HCT116 (cell line): ENCODE results near the gene LAMTOR4. TPM values are rescaled to one million over a fixed set of nuclear protein-coding genes. Genes with fewer than 3 reads are reported as not detected.

Experiments
- ATAC-seq: fragments of 200-7000 bp; cut with Tn5 transposase; 2 replicates; pipeline ENCODE4 v1.9.1; 2020; ENCODE audit warnings: mild to moderate bottlenecking, moderate library complexity
- BruUV-seq: library from RNA; stranded (reverse); fragments of 400-500 nt; replicated peaks from 2 replicates; lab custom pipeline; 2021; lab: Mats Ljungman, UMichigan
- CTCF ChIA-PET: fragments of 300-600 bp; sonication (Branson Sonifier 250); formaldehyde crosslinking; loops from one replicate; lab custom pipeline; 2021; ENCODE audit warnings: antibody characterized with exemption; lab: Charles Lee
- POLR2A ChIA-PET: fragments of 300-600, 350-600 bp; sonication (Branson Sonifier 250); formaldehyde crosslinking; loops from one replicate; lab custom pipeline; 2021; ENCODE audit warnings: antibody characterized with exemption; lab: Charles Lee
- RAD21 ChIA-PET, 2 experiments: fragments of 300-600 bp; sonication (Branson Sonifier 250); formaldehyde crosslinking; loops; one replicate each; lab custom pipeline; 2023; ENCODE audit warnings: low total read pairs in 2 of 2; ENCODE audit not compliant: uncharacterized antibody in 2 of 2, unreplicated experiment in 2 of 2, low non-redundant PET in 1 of 2; lab: Charles Lee
- DNase-seq: peaks from one replicate; pipeline ENCODE4 v3.0.0-alpha.2; 2010; ENCODE audit warnings: low read depth, low spot score
- H2AFZ ChIP-seq: fragments of 200-600 bp; shearing (Covaris generic), sonication (generic); 2 replicates; pipeline ENCODE4 v1.6.1; 2017; ENCODE audit warnings: low read depth, mixed run types, mixed read lengths, antibody characterized with exemption, low read length; ENCODE audit not compliant: poor library complexity, severe bottlenecking
- H3K27ac ChIP-seq: 2 replicates; pipeline ENCODE4 v1.5.1; 2012; ENCODE audit warnings: low read depth, low read length
- H3K27me3 ChIP-seq: fragments of 200-600 bp; sonication (generic); 2 replicates; pipeline ENCODE4 v1.6.1; 2016; ENCODE audit warnings: mixed run types, low read length, mixed read lengths; ENCODE audit not compliant: insufficient read depth
- H3K36me3 ChIP-seq, 2 experiments: fragments of 200-500 bp in 1 of 2; fragments of 200-600 bp in 1 of 2; sonication (Bioruptor generic) in 1 of 2; sonication (generic) in 1 of 2; 2 replicates each; pipeline versions ENCODE4 v1.5.1 to v1.6.1; 2014 to 2016; ENCODE audit warnings: low read length in 2 of 2, inconsistent platforms in 1 of 2, mixed read lengths in 1 of 2, mixed run types in 1 of 2; ENCODE audit not compliant: insufficient read depth in 2 of 2, control insufficient read depth in 1 of 2
- H3K4me1 ChIP-seq, 2 experiments: fragments of 200-600 bp in 1 of 2; sonication (generic) in 1 of 2; 2 replicates each; pipeline versions ENCODE4 v1.5.1 to v1.6.1; 2012 to 2017; ENCODE audit warnings: low read length in 2 of 2, inconsistent platforms in 1 of 2, mild to moderate bottlenecking in 1 of 2, mixed read lengths in 1 of 2, mixed run types in 1 of 2, moderate library complexity in 1 of 2; ENCODE audit not compliant: insufficient read depth in 2 of 2, control insufficient read depth in 1 of 2
- H3K4me2 ChIP-seq: fragments of 200-600 bp; sonication (generic); 2 replicates; pipeline ENCODE4 v1.6.1; 2017; ENCODE audit warnings: mixed run types, low read length, mixed read lengths
- H3K4me3 ChIP-seq, 2 experiments: fragments of 200-600 bp in 1 of 2; sonication (generic) in 1 of 2; replicated peaks in 1 of 2; 2 replicates each; pipeline ENCODE4 v1.5.1; 2011 to 2016; ENCODE audit warnings: low read length in 2 of 2, control low read depth in 1 of 2, low read depth in 1 of 2, mild to moderate bottlenecking in 1 of 2, mixed read lengths in 1 of 2, mixed run types in 1 of 2
- H3K79me2 ChIP-seq: fragments of 200-600 bp; sonication (generic); 2 replicates; pipeline ENCODE4 v1.6.1; 2017; ENCODE audit warnings: mild to moderate bottlenecking, mixed run types, low read length, moderate library complexity, mixed read lengths; ENCODE audit not compliant: insufficient read depth
- H3K9ac ChIP-seq: fragments of 200-600 bp; sonication (generic); 2 replicates; pipeline ENCODE4 v1.6.1; 2016; ENCODE audit warnings: low read length, mixed read lengths
- H3K9me2 ChIP-seq: fragments of 200-600 bp; sonication (generic), shearing (Covaris generic); 2 replicates; pipeline ENCODE4 v1.6.1; 2017; ENCODE audit warnings: mixed run types, mild to moderate bottlenecking, moderate library complexity; ENCODE audit not compliant: insufficient read depth
- H3K9me3 ChIP-seq, 2 experiments: fragments of 200-500 bp in 1 of 2; fragments of 200-600 bp in 1 of 2; sonication (Bioruptor generic) in 1 of 2; sonication (generic) in 1 of 2; 2 replicates each; pipeline ENCODE4 v1.6.1; 2014 to 2017; ENCODE audit warnings: low read length in 2 of 2, mixed read lengths in 2 of 2, inconsistent platforms in 1 of 2, low read depth in 1 of 2, mild to moderate bottlenecking in 1 of 2, mixed run types in 1 of 2, moderate library complexity in 1 of 2; ENCODE audit not compliant: control insufficient read depth in 1 of 2, insufficient read depth in 1 of 2
- H4K20me1 ChIP-seq: fragments of 200-600 bp; sonication (generic), shearing (Covaris generic); 2 replicates; pipeline ENCODE4 v1.6.1; 2017; ENCODE audit warnings: mixed run types, mild to moderate bottlenecking, moderate library complexity; ENCODE audit not compliant: insufficient read depth
- CEBPB ChIP-seq: IDR thresholded peaks from 2 replicates; pipeline ENCODE4 v1.6.1; 2012; ENCODE audit warnings: low read depth
- EGR1 ChIP-seq: IDR thresholded peaks from 2 replicates; pipeline ENCODE4 v1.6.1; 2012; ENCODE audit warnings: low read depth
- ELF1 ChIP-seq: IDR thresholded peaks from 2 replicates; pipeline ENCODE4 v1.6.1; 2012; ENCODE audit warnings: low read depth, borderline replicate concordance
- EZH2 ChIP-seq: fragments of 200-600 bp; sonication (generic); IDR thresholded peaks from 2 replicates; pipeline ENCODE4 v1.6.1; 2017; ENCODE audit warnings: antibody characterized with exemption, mixed run types
- JUND ChIP-seq: IDR thresholded peaks from 2 replicates; pipeline ENCODE4 v1.6.1; 2012
- POLR2A ChIP-seq: IDR thresholded peaks from 2 replicates; pipeline ENCODE4 v1.7.0; 2011; ENCODE audit warnings: borderline replicate concordance; ENCODE audit not compliant: insufficient read depth, insufficient read length; ENCODE audit errors: extremely low read depth
- POLR2AphosphoS5 ChIP-seq: IDR thresholded peaks from 2 replicates; pipeline ENCODE4 v1.6.1; 2011; ENCODE audit warnings: mild to moderate bottlenecking, low read depth, low read length, moderate library complexity
- SIN3A ChIP-seq: IDR thresholded peaks from 2 replicates; pipeline ENCODE4 v1.6.1; 2012; ENCODE audit warnings: low read depth
- SP1 ChIP-seq: IDR thresholded peaks from 2 replicates; pipeline ENCODE4 v1.6.1; 2012; ENCODE audit warnings: low read depth
- SRF ChIP-seq: IDR thresholded peaks from 2 replicates; pipeline ENCODE4 v1.6.1; 2012; ENCODE audit warnings: low read depth
- TCF7L2 ChIP-seq: IDR thresholded peaks from 2 replicates; pipeline ENCODE4 v1.7.0; 2011; ENCODE audit warnings: borderline replicate concordance, inconsistent platforms; ENCODE audit not compliant: insufficient read depth, insufficient read length; ENCODE audit errors: extremely low read depth
- YY1 ChIP-seq: IDR thresholded peaks from 2 replicates; pipeline ENCODE4 v1.6.1; 2011; ENCODE audit warnings: low read length, low read depth, moderate library complexity, mild to moderate bottlenecking; ENCODE audit not compliant: insufficient replicate concordance; ENCODE audit errors: extremely low read depth
- ZFX ChIP-seq: fragments of 450-650 bp; IDR thresholded peaks from 2 replicates; pipeline ENCODE4 v1.6.1; 2017
- ZNF274 ChIP-seq: fragments of 200-500 bp; sonication (Bioruptor generic); IDR thresholded peaks from 2 replicates; pipeline ENCODE4 v1.6.1; 2014; ENCODE audit warnings: mild to moderate bottlenecking, low read depth, low read length, inconsistent platforms
- intact Hi-C: fragments of 100-400 bp; cut with micrococcal nuclease; formaldehyde crosslinking; loops from 2 replicates; pipeline ENCODE4 v1.10.0; 2022
- total RNA-seq: library from RNA; stranded (reverse); gene quantifications from one replicate; pipeline ENCODE4 v1.2.1, GENCODE V29; 2021; ENCODE audit not compliant: unreplicated experiment
- TF ChIP-seq, protein P1 (sequence below): IDR thresholded peaks from 2 replicates; pipeline ENCODE4 v1.6.1; 2012
- TF ChIP-seq, protein P2 (sequence below), 3 experiments: fragments of 200-600 bp in 1 of 3; sonication (generic) in 1 of 3; IDR thresholded peaks in 2 of 3; conservative IDR thresholded peaks in 1 of 3; 2 replicates each; pipeline ENCODE4 v1.5.1; 2012 to 2017; ENCODE audit warnings: low read depth in 2 of 3, low read length in 2 of 3, antibody characterized with exemption in 1 of 3, borderline replicate concordance in 1 of 3, control low read depth in 1 of 3, mild to moderate bottlenecking in 1 of 3, mixed read lengths in 1 of 3, mixed run types in 1 of 3, moderate library complexity in 1 of 3; ENCODE audit not compliant: insufficient read depth in 1 of 3
- TF ChIP-seq, protein P3 (sequence below): IDR thresholded peaks from 2 replicates; pipeline ENCODE4 v1.6.1; 2012; ENCODE audit warnings: low read depth
- TF ChIP-seq, protein P4 (sequence below): IDR thresholded peaks from 2 replicates; pipeline ENCODE4 v1.6.1; 2011; ENCODE audit warnings: mild to moderate bottlenecking, low read length, moderate library complexity; ENCODE audit not compliant: insufficient replicate concordance; ENCODE audit errors: extremely low read depth

The LAMTOR4 gene
- total RNA-seq, 1 experiment from 2014 or later: 152 TPM

DNA sequence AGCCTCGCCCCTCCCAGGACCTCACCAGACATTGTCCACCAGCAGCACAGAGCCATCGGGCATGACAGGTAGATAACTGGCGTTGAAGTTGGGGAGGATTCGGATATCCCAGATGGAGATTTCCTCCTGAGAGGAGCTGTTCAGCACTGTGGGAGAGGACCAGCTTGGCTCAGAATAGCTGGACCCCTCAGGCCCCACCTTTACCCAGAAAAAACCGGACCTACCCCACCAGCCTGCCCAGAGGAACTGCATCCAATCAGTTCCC, 8.3 kb downstream of the LAMTOR4 start:
- no TSS peak for BruUV-seq
- no peak for TF ChIP-seq EGR1
- TF ChIP-seq ZFX: no peak
- TF ChIP-seq POLR2AphosphoS5: no peak; the same call in 1 of the 2 replicates
- no peak for TF ChIP-seq TCF7L2
- TF ChIP-seq SIN3A: no peak
- TF ChIP-seq, protein P1, sequence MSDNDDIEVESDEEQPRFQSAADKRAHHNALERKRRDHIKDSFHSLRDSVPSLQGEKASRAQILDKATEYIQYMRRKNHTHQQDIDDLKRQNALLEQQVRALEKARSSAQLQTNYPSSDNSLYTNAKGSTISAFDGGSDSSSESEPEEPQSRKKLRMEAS: no peak
- no peak for TF ChIP-seq JUND
- no peak for TF ChIP-seq SRF
- TF ChIP-seq, protein P2, sequence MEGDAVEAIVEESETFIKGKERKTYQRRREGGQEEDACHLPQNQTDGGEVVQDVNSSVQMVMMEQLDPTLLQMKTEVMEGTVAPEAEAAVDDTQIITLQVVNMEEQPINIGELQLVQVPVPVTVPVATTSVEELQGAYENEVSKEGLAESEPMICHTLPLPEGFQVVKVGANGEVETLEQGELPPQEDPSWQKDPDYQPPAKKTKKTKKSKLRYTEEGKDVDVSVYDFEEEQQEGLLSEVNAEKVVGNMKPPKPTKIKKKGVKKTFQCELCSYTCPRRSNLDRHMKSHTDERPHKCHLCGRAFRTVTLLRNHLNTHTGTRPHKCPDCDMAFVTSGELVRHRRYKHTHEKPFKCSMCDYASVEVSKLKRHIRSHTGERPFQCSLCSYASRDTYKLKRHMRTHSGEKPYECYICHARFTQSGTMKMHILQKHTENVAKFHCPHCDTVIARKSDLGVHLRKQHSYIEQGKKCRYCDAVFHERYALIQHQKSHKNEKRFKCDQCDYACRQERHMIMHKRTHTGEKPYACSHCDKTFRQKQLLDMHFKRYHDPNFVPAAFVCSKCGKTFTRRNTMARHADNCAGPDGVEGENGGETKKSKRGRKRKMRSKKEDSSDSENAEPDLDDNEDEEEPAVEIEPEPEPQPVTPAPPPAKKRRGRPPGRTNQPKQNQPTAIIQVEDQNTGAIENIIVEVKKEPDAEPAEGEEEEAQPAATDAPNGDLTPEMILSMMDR (IDR thresholded peaks at IDR 0.05 in 2 of 3, conservative IDR thresholded peaks at IDR 0.05 in 1 of 3; ENCODE audit: borderline replicate concordance in 1 of 3, insufficient read depth in 1 of 3, low read depth in 2 of 3, low read length in 2 of 3): no peak
- TF ChIP-seq YY1: no peak
- no peak for TF ChIP-seq CEBPB
- TF ChIP-seq, protein P3, sequence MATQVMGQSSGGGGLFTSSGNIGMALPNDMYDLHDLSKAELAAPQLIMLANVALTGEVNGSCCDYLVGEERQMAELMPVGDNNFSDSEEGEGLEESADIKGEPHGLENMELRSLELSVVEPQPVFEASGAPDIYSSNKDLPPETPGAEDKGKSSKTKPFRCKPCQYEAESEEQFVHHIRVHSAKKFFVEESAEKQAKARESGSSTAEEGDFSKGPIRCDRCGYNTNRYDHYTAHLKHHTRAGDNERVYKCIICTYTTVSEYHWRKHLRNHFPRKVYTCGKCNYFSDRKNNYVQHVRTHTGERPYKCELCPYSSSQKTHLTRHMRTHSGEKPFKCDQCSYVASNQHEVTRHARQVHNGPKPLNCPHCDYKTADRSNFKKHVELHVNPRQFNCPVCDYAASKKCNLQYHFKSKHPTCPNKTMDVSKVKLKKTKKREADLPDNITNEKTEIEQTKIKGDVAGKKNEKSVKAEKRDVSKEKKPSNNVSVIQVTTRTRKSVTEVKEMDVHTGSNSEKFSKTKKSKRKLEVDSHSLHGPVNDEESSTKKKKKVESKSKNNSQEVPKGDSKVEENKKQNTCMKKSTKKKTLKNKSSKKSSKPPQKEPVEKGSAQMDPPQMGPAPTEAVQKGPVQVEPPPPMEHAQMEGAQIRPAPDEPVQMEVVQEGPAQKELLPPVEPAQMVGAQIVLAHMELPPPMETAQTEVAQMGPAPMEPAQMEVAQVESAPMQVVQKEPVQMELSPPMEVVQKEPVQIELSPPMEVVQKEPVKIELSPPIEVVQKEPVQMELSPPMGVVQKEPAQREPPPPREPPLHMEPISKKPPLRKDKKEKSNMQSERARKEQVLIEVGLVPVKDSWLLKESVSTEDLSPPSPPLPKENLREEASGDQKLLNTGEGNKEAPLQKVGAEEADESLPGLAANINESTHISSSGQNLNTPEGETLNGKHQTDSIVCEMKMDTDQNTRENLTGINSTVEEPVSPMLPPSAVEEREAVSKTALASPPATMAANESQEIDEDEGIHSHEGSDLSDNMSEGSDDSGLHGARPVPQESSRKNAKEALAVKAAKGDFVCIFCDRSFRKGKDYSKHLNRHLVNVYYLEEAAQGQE: no peak
- TF ChIP-seq EZH2: no peak
- TF ChIP-seq ELF1: no peak
- TF ChIP-seq, protein P4, sequence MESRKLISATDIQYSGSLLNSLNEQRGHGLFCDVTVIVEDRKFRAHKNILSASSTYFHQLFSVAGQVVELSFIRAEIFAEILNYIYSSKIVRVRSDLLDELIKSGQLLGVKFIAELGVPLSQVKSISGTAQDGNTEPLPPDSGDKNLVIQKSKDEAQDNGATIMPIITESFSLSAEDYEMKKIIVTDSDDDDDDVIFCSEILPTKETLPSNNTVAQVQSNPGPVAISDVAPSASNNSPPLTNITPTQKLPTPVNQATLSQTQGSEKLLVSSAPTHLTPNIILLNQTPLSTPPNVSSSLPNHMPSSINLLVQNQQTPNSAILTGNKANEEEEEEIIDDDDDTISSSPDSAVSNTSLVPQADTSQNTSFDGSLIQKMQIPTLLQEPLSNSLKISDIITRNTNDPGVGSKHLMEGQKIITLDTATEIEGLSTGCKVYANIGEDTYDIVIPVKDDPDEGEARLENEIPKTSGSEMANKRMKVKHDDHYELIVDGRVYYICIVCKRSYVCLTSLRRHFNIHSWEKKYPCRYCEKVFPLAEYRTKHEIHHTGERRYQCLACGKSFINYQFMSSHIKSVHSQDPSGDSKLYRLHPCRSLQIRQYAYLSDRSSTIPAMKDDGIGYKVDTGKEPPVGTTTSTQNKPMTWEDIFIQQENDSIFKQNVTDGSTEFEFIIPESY: no peak
- no peak for TF ChIP-seq POLR2A
- no peak for TF ChIP-seq ZNF274
- TF ChIP-seq SP1: no peak
- Histone ChIP-seq H3K36me3 (peaks cover 14 to 16% of the 10 kb centered on the region in 2 experiments; a peak in 3 of 4 replicates), H3K4me2 (peak overlapping the region; percentile 93), H3K4me3 (peak overlapping the region; percentile 56 to 91), H3K4me1 (peaks cover 13 to 22% of the 10 kb centered on the region in 2 experiments), H3K79me2 (peaks cover 25% of the 10 kb centered on the region), H3K27ac (peak overlapping the region; percentile 91), H3K27me3 (no peaks in the 10 kb centered on the region), H2AFZ (no peak overlapping the region), H3K9me2 (no peaks in the 10 kb centered on the region), H3K9ac (peak overlapping the region; percentile 84; the same call in 1 of the 2 replicates), H3K9me3 (no peaks in the 10 kb centered on the region), H4K20me1 (no peaks in the 10 kb centered on the region)
- POLR2A ChIA-PET: no interaction called here
- DNase-seq (no peak), ATAC-seq (no peak)
- intact Hi-C loops: no loop called here
- RAD21 ChIA-PET: interaction anchor here in 1 of 2 experiments (0.6 kb wide), 1 partner anchor 69 kb away, joined by 11 read pairs; no protein-coding TSS in a partner anchor
- CTCF ChIA-PET: interaction anchor here (1.0 kb wide), 1 partner anchor 8 kb away, joined by 4 read pairs; the partner anchor contains the start of gene LAMTOR4
